ENCODE data around the gene THEM5.

Gene THEM5

DNA sequence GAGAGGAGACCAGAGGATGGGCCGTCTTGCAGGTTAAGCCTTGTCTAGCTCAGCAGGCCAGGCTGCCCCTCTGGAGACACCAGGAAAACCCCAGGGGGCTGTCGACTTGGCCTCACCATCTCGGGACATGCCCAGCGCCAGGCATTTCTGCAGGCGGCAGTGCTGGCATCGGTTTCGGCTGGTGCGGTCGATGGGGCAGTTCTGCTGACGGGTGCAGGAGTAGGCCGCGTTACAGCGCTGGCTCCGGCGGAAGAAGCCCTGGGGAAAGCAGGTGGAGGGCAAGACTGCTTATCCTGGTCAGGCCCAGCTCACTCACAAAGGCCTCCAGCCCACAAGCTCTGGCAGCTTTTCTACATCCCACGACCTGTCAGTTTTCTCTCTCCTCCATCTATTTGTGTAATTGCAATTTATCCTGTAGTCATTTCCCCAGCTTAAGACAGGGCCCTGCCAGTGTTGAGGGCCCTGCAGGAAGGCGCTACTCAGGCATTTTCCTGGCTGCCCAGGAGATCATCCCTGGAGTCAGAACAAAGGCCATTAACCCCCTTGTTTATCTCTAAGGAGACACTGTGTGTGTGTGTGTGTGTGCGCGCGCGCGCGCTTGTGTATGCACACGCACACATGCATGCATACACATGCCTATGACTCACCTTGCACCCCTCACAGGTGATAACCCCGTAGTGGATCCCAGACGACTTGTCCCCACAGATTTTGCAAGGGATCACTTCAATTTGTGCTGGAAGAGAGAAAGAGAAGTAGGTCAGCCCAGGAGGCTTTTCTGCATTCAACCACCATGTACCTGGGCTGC, 36.8 kb downstream of the THEM5 start:
- no peak for DNase-seq

DNA sequence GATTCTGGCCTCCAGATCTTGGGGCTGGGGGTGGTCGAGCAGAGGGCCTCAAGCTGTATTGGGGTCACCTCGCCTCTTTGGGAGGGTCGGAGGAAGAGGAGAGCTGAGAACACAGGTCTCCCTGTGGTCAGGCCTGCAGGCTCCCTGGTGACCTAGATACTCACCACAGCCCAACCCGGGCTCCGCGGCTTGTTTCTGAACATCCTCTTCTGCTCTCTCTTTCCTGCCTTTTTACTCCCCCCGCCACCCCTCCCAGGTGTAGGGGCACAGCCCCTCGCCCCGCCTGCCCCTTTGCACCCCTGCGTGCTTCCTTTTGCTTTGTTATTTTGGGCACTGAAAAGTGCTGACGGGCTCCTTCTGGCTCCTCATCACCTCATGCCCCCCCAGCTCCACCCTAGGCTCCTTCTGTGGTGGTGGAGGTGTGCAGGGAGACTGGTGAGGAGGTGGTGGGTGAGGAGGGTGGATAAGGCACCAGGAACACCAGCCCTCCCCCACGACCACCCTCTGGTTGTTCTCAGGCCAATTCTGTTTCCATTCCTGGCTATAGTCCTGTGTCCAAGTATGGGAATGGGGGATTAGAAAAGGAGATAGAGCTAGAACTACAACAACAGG, 37.7 kb downstream of the THEM5 start:
- DNase-seq: no peak

DNA sequence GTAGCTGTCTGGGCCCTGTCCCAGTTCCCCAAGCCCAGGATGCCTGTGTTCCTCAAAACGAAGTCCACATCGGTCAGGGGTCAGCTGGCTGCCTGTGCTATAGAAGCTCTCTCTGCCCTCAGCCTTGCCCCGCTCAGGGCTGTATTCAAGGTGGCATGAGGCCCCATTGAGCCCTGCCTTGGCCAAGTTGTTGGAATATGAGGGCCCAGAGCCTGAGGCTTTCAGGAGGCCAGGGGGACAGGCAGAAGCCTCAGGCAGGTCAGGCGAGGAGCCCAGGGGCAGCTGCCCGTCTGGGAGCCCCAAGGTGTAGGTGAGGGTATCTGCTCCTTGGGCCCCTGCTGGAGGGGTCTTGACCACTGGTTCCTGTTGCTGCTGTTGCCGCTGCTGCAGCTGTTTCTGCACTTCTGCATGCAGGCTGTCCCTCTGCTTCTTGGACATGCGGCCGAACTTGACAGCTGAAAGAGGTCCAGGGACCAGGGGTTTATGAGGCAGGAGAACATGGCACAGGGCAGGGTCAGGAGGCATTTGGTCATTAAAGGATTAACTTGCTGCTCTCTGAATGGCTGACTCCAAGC, 38.5 kb downstream of the THEM5 start:
- DNase-seq: no peak

DNA sequence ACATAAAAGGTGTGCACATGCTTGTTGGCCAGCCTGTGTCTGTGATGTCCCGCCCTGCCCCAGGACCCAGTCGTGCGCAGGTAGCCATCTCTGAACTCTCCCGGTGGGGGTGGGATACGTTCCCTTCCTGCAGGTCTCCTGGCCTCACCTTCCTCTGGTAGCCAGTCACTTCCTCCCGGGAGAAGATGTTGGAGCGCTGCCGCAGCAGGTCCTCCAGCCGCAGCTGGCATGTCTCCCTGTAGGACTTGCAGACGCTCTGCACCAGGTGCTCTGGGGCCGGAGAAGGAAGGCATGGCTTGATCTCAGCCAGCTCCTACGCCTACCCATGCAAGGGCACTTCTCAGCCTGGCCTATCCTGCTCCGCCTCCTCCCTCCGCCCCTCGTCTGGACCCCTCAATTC, 39.1 kb downstream of the THEM5 start:
- no peak for DNase-seq

DNA sequence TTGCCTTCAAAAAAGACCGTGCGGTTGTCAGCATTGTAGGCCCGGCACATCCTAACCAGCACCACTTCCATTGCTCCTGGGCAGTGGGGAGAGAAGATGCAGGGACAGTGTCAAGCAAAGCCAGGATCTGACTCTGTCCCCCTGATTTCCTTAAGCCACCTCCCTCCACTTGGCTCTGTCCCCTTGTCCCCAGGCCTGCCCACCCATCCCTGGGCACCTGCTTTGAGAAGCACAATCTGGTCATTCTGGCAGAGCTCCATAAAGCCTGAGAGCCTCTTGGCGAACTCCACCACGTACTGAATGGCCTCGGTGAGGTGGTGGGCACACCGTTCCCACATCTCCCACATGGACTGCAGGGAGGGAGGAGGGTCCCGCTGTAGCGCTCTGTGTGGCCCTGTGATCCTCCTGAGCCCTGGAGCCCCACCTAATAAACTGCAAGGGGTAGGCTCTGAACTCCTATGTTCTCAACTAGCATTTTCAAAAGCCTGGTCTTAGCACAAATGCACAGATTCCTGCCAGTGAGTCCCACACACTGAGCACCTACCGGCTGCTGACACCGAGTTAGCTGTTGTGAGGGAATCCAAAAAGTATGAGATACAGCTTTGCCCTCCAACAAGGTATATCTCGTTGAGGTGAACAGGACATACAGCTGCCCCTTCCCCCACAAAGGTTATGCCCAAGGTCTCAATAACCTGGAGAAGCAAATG, 40.1 kb downstream of the THEM5 start:
- no peak for DNase-seq

DNA sequence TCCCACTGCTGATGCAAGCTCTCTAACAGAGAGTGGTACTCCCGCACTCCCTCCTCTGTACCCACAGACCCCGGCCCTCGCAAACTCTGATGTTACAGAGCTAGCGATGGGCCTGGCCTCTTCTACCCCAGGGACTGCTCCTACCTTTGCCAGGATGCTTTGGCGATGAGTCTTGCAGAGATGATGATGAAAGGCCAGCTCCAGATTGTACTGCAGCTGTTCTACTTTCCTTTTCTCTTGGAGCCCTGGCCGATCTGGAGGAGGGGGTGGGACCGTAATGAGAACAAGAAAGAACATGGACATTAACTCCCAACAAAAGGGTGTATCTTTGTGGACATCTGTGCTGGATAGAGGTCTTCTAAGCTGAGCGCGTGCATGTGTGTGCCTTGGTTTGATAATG, 42.3 kb downstream of the THEM5 start:
- no peak for DNase-seq

DNA sequence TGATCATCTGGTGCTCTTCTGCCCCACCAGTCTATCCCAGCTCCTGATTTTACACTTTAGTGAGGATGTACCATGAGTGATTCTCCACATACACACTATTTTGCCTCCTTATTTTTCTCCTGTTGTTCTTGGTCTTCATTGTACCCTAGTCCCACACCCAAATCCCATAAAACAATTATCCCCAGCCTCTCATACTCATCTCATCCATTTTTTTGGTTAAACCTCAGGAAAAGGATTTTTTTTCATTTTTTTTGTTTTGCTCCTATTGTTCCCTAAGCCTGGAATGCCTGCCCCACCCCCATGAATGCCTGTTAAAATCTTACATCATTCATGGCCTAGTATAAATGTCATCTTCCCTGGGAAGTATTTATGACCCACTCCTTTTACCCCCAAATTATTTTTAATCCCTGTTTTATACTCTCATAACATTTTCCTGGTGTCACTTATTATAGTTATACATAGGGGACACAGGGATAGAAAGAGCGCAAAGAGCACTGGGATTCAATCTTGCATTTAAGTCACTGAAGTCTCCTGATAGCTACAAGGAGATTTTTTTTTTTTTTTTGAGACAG, 43.4 kb downstream of the THEM5 start:
- no peak for DNase-seq

DNA sequence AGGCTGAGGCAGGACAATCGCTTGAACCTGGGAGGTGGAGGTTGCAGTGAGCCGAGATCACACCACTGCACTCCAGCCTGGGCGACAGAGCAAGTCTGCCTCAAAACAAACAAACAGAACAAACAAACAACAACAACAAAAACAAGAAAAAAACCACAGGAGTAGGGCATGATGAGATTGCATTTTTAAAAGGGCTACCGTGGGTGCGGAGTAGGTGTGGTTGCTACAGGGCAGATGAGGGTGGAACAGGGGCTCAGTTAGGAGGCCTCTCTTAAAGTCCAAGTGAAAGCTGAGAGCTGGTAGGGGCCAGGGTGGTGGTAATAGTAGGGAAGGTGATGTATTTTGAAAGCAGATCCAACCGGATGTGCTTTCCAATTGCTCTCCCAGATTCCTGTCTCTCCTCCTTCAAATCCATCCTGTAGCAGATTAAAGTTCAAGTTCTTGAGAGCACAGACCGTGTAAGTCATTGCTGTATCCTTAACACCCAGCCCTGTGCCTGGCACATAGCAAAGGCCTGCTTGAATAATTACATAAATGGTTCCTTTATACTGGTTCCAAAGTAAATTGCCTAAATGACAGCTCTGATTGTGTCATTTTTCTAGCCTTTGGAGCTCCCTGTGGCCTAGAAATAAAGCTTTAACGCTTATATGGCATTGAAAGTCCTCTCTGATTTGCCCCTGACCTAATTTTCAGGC, 44.1 kb downstream of the THEM5 start:
- DNase-seq: no peak

DNA sequence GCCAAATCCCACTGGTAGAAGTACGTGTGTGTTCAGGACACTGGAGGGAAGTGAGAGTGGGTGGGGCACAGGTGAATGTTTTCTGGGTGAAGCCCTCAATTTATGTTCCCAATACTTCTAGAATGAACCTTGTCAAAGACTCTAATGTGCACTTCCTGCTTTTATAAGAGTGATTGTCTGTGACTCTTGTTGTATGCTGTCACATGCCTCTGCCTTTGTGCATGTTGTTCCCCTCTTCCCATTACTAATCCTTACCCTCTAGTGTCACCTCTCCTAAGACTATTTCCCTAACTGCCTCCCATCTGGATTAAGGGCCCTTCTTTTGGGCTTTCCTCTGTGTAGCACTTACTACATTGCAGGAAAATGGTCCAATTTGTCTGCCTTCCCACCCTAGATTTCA, 45.7 kb downstream of the THEM5 start:
- no peak for DNase-seq

DNA sequence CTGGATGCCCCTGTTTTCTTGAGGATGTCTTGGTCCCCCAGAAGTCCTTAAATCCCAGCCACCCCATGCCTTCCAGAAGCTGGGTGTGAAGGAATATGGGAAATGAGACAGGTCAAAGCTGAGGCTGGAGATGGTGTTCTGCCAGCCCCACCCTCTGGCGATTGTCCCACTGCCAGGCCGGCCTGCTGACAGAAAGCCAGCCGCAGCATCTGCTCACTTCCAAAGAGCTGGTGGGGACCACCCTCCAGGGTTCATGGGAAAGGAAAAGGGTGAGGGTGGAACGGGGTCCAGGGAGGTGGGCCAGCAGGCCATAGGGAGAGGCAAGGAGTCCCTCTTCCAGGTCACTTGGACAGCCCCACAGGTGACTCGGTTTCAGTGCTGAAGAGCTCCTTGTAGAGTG, 46.4 kb downstream of the THEM5 start:
- no peak for DNase-seq

DNA sequence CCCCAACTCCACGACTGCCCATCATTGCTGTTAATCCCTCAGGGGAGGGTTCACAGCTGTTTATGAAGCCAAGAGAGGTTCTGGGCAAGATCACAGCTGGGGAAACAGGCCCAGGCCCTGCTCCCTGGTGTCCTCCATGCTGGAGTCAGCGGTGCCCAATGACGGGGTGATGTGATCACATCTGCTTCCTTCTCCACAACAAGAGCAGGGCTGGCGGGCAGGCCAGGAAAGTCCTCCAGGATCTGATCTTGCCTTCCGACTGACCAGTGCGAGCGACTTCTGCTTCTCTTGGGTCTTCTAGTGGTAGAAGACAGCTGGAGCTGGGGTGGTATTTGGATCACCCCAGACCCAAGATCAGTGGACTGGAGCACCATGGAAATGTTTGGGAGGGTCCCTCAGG, 47.3 kb downstream of the THEM5 start:
- DNase-seq: no peak

DNA sequence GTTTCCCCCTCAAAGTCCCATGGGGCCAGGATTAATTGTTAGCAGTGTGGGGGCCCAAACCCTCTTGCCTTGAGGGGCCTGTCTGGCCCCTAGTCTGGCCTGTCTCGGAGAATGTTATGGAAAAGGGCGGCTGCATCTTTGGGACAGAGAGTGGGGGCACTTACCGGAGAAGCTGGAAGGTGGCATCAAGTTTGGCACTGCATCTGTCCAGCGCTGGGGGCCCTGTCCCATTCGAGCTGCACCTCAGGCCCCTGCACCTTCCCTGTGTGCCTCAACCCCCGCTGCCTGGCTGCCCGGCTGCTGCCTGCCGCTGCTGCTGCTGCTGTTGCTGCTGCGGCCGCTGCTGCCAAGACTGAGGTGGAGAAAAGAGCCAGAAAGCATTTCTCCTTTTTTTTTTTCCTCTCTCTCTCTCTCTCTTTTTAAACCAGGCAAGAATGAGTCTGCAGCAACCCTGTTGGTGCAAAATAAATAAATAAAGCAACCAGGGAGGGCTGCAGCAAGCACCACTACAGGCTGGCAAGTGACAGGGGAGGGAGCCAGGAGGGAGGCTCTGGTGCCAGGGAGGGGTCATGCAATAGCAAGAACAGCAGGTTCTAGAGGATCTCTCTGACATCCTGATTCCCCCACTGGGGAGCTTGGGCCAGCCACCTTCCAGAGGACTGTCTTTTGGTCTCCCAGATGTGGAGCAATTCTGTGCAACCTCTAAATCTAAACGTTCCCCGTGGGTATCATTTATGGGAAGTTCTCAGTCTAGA, 48.3 kb downstream of the THEM5 start, which contains the start of gene LINGO4:
Gene LINGO4, minus strand, starts transcription at position 354 of the 755 bp plus-strand sequence. CDS start 2,715 bp downstream, outside the sequence.
- DNase-seq: no peak

DNA sequence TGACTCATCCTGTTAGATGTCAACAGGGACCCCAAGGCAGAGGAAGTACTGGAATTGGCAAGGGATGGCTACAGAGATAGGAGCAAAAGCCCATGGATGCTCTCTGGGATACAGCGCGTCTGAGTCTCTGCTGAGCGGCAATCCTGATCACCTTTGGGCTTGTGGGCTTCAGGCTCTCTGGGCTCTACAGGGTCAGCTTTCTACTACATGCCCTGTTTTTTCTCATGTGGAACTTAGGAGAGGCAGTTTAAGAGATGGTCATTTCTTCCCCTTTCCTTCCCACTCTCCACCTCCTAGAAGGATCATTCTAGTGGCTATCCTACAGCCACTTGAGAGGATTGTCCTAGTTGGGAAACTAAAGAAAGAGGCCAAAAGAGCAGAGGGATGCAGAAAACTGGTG, 49.6 kb downstream of the THEM5 start:
- DNase-seq: no peak

DNA sequence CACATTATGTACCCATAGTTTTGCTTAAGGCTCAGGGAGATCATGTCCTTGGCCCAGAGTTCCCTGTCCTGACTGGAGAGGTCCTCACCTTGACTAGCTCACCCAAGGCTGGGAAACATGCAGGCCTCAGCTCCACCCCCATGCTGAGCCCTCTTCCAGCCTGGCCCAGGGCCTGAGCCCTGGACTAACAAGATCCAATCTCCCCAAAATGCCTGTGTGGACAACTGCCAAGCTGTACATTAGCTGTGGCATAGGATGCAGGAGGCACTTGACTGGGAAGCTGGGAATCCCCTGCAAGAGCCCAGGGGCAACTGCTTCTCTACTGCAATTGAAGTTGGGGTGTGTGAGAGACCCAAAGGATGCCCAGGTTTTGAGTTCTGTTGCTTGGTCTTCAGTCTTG, 50.3 kb downstream of the THEM5 start:
- no peak for DNase-seq

DNA sequence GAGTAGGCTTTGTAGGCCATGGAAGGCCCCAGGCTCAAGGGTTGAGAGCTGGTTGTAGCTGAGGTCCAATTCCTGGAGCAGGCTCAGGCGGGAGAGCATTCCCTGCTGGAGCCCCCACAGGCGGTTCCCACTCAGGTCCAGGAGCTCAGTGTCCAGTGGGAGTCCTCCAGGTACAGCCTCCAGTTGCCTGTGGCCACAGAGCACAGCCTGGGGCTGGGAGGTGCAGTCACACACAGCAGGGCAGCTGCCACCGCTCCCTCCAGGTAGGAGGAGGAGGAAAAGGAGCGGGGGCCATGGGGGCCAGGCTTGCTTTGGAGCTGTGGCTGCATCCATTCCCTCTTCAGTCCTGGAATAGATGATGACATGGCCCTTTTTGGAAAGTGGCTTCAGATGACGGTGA, 51.1 kb downstream of the THEM5 start:
- no peak for DNase-seq

DNA sequence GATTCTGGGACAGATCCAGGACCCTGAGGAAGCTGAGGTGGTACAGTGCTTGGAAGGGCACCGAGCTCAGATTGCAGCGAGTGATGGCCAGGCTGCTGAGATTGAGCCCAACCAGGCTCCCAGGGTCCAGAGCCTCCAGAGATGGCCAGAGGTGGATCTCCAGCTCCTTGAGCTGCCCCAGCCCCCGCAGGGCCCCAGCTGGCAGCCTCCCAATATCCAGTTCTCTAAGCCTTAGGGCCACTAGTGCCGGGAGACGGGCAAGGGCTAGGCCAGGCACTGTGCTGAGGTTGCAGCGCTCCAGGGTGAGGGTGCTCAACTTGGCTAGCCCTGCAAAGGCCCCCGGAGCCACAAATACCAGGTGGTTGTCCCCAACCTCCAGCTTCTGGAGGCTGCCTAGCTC, 51.7 kb downstream of the THEM5 start:
- no peak for DNase-seq

DNA sequence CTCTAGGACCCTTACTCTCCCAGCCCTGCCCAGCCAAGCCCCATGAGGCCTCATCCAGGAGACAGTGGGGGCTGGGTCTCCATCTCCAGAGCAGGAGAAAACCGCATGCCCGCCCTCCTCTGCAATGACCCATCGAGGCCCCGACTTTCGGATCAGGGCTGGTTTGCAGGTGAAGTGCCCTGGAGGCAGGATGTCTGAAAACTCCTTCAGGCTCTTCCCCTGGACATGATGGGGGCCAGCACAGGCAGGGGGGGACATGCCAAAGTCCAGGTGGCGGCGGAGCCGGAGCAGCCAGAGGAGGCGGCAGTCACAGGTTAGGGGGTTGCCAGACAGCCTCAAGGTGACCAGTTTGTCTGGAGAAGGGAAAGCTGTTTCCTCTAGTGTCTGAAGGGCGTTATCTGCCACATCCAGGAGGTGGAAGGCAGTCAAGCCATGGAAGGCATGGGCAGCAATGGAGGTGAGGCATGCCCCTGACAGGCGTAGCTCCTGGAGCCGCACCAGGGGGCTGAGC, 52.1 kb downstream of the THEM5 start:
- no peak for DNase-seq

DNA sequence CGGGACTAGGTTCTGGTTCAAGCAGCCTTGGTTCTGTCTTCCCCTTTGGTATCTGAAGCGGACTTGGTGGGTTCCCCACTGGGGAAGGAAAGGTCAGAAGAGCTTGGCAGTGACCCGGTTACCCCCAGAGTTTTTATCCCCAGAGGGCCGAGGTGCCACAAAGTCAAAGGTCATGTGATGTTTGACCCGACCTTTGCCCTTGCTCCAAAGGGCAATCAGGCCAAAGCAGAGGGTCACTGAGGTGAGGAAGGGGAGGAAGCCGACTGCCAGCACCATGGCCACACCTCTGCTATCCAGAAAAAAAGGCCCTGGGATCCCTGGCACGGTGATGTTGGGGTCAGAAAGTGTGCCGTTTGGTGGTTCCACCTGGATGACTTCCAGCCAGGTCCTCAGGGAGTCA, 52.7 kb downstream of the THEM5 start:
- DNase-seq: no peak

DNA sequence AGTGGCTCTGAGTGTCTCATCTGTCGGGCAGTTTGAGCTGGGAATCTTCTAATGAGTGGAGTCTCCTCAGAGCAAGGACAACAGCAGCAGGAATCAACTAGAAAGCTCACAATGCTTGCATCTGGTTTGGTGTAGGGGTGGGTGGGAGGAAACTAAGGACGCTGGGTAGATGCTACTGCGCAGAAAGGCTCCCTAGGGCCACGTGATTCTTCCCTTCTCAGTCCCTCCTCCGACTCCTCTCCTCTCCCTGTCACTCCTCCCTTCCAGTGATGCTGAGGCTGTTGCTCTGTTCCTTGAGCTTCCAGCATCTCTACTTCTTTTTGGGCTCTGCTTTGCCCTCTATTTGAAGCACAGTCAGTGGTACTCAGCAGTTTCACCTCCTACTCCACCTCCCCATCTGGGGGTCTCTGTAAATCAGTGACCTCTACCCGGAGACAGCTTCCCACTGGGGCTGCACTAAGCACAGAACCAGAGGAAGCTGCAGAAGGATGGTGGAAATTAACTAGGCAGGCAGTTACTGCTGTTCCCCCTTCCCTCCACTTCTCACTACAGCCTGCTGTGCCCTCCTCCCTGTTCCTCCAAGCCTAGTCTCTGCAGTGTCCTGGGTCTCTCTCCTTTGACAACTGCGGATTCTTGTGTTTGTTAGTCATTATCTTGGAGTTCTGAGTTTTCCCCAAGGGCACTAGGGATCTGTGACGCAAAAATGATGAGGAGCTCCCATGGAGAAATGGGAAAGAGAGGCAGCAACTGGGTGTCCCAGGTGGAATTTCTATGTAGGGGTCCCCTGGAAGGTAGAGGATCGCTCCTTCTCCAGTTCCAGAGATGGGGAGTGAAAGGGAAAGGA, 54.1 kb downstream of the THEM5 start:
- no peak for DNase-seq

DNA sequence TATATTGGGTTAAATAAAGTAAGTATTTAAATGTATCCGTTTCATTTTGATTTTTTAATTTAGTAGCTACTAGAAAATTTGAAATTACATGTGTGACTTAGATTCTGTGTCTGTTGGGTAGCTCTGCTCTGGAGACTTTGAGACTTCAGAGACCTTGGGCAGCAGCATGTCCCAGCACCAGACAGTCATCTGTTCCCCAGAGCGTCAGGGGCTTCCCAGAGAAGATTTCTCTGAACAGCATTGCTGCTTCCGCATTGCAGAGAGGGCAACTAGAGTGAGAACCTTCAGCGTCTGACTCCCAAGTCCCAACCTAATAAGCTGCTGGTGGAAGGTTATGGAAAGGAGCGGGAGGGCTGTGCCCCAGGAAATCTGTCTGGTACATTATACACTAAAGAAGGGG, 54.9 kb downstream of the THEM5 start:
- no peak for DNase-seq
